B cell (primary cell): Measurements from ENCODE around the gene ESR1. TPM values are rescaled to one million over a fixed set of nuclear protein-coding genes. Genes with fewer than 3 reads are reported as not detected.

Experiments used
- ATAC-seq: fragments of 200-7000 bp; cut with Tn5 transposase; one replicate; pipeline ENCODE4 v1.10.0; 2021; ENCODE audit warnings: low read depth, mild to moderate bottlenecking, moderate number of reproducible peaks, moderate library complexity
- CTCF ChIA-PET: fragments of 350-600 bp; sonication (Branson Sonifier 250); formaldehyde crosslinking; loops from one replicate; lab custom pipeline; 2021; ENCODE audit warnings: antibody characterized with exemption, inconsistent platforms; lab: Charles Lee
- POLR2A ChIA-PET: fragments of 350-600 bp; sonication (Branson Sonifier 250); formaldehyde crosslinking; loops from one replicate; lab custom pipeline; 2021; ENCODE audit warnings: antibody characterized with exemption; lab: Charles Lee
- DNase-seq: peaks from one replicate; pipeline ENCODE4 v3.0.0; 2013
- H2AFZ ChIP-seq: 2 replicates; pipeline ENCODE4 v1.6.1; 2012; ENCODE audit warnings: mild to moderate bottlenecking, low read depth, low read length; ENCODE audit not compliant: insufficient read depth, poor library complexity, severe bottlenecking
- H3K27ac ChIP-seq, 2 donors: 1 replicate in 1 of 2; 2 replicates in 1 of 2; pipeline ENCODE4 v1.5.1; 2012 to 2013; ENCODE audit warnings: low read length in 2 of 2, mild to moderate bottlenecking in 2 of 2, moderate library complexity in 1 of 2
- H3K27me3 ChIP-seq, 4 experiments: fragments of 200-600 bp in 1 of 4; sonication (generic) in 1 of 4; replicated peaks in 1 of 4; 1 replicate in 2 of 4; 2 replicates in 2 of 4; pipeline versions ENCODE4 v1.6.1 to v1.7.0; 2013 to 2016; ENCODE audit warnings: low read length in 3 of 4, mild to moderate bottlenecking in 2 of 4, mixed read lengths in 1 of 4, moderate library complexity in 1 of 4; ENCODE audit not compliant: insufficient read depth in 4 of 4, control insufficient read depth in 3 of 4; ENCODE audit errors: control extremely low read depth in 1 of 4
- H3K36me3 ChIP-seq, 2 experiments: replicated peaks in 1 of 2; 1 replicate in 1 of 2; 2 replicates in 1 of 2; pipeline versions ENCODE4 v1.6.1 to v1.7.1; 2013; ENCODE audit warnings: low read length in 1 of 2; ENCODE audit not compliant: insufficient read depth in 2 of 2, control insufficient read depth in 1 of 2; ENCODE audit errors: control extremely low read depth in 1 of 2, extremely low read depth in 1 of 2
- H3K4me1 ChIP-seq, 2 donors: fragments of 200-600 bp in 1 of 2; sonication (generic) in 1 of 2; 1 replicate in 1 of 2; 2 replicates in 1 of 2; pipeline versions ENCODE4 v1.5.1 to v1.6.1; 2013 to 2017; ENCODE audit warnings: low read length in 2 of 2; ENCODE audit not compliant: control insufficient read depth in 2 of 2, insufficient read depth in 2 of 2
- H3K4me2 ChIP-seq: replicated peaks from 2 replicates; pipeline ENCODE3; 2012; ENCODE audit warnings: mild to moderate bottlenecking, low read depth, low read length; ENCODE audit not compliant: poor library complexity, severe bottlenecking
- H3K4me3 ChIP-seq, 5 experiments: fragments of 200-600 bp in 1 of 5; sonication (generic) in 1 of 5; 1 replicate in 3 of 5; 2 replicates in 2 of 5; pipeline versions ENCODE4 v1.5.1 to v1.7.0; 2011 to 2016; ENCODE audit warnings: low read length in 4 of 5, mild to moderate bottlenecking in 4 of 5, low read depth in 2 of 5, control low read depth in 1 of 5, moderate library complexity in 1 of 5; ENCODE audit not compliant: insufficient read depth in 1 of 5; ENCODE audit errors: control extremely low read depth in 1 of 5, extremely low read depth in 1 of 5
- H3K79me2 ChIP-seq: fragments of 200-600 bp; sonication (generic); one replicate; pipeline ENCODE4 v1.6.0; 2016; ENCODE audit warnings: low read length; ENCODE audit not compliant: control insufficient read depth, insufficient read depth
- H3K9ac ChIP-seq: fragments of 200-600 bp; sonication (generic); 2 replicates; pipeline ENCODE4 v1.6.1; 2017; ENCODE audit warnings: mild to moderate bottlenecking, low read length, moderate library complexity
- H3K9me3 ChIP-seq, 3 donors: one replicate each; pipeline versions ENCODE4 v1.6.1 to v1.7.1; 2013; ENCODE audit warnings: low read length in 2 of 3; ENCODE audit not compliant: control insufficient read depth in 2 of 3, insufficient read depth in 1 of 3; ENCODE audit errors: control extremely low read depth in 1 of 3
- H4K20me1 ChIP-seq: 2 replicates; pipeline ENCODE4 v1.6.0; 2012; ENCODE audit warnings: mild to moderate bottlenecking, low read length; ENCODE audit not compliant: insufficient read depth, control insufficient read depth, poor library complexity, severe bottlenecking
- H3K27ac Mint-ChIP-seq: one replicate; pipeline ENCODE4 v1.8.0; 2021; ENCODE audit warnings: mixed read lengths
- H3K27me3 Mint-ChIP-seq: one replicate; pipeline ENCODE4 v1.8.0; 2021; ENCODE audit warnings: mixed read lengths
- H3K4me1 Mint-ChIP-seq: one replicate; pipeline ENCODE4 v1.8.0; 2021; ENCODE audit warnings: mixed read lengths
- H3K4me3 Mint-ChIP-seq: one replicate; pipeline ENCODE4 v1.8.0; 2021; ENCODE audit warnings: mixed read lengths
- H3K9me3 Mint-ChIP-seq: one replicate; pipeline ENCODE4 v1.8.0; 2022; ENCODE audit warnings: mixed read lengths; ENCODE audit not compliant: insufficient read depth
- CTCF ChIP-seq: fragments of 200-600 bp; IDR thresholded peaks from one replicate; pipeline ENCODE4 v1.8.0; 2022; ENCODE audit warnings: antibody characterized with exemption, mild to moderate bottlenecking
- EZH2 ChIP-seq: IDR thresholded peaks from 2 replicates; pipeline ENCODE4 v1.6.1; 2012; ENCODE audit warnings: borderline replicate concordance, low read depth, mild to moderate bottlenecking, moderate library complexity, low read length; ENCODE audit not compliant: insufficient read depth, poor library complexity, severe bottlenecking
- WGBS: methylation state at CpG from one replicate; pipeline ENCODE4 v1.1.5; 2013; ENCODE audit warnings: missing lambda C conversion rate; ENCODE audit not compliant: insufficient coverage; 5-methylcytosine and 5-hydroxymethylcytosine counted together
- intact Hi-C: fragments of 100-400 bp; cut with micrococcal nuclease; formaldehyde crosslinking; loops from one replicate; pipeline ENCODE4 v1.10.0; 2022
- polyA plus RNA-seq: library from polyadenylated mRNA; depleted of rRNA; stranded (reverse); fragments of >200 nt; gene quantifications from 2 replicates; pipeline ENCODE4 v1.2.3, GENCODE V29; 2012
- total RNA-seq, 2 donors: library from RNA; stranded (reverse); fragments of 120-200 nt in 1 of 2; gene quantifications; 1 replicate in 1 of 2; 2 replicates in 1 of 2; pipeline versions ENCODE4 v1.2.3 to v1.2.4, GENCODE V29; 2013 to 2022

The ESR1 gene
- total and polyA plus RNA-seq, 2 donors (not counting 1 experiment from before 2014, with no cell fraction given), result 0.46 to 5.9 TPM

GRCh38 chr6:151869345-151869744 lies 61.9 kb downstream of the ESR1 start:
- no peak for DNase-seq
- H3K27ac Mint-ChIP-seq, result no peak overlapping the region
- H3K4me3 Mint-ChIP-seq, result no peak overlapping the region
- WGBS, result 100% methylated on average over 1 of the region's 1 CpG
- no peak for ATAC-seq
- intact Hi-C loops, result no loop called here
- no peak for TF ChIP-seq EZH2
- TF ChIP-seq CTCF, result no peak
- no peaks in the 10 kb centered on the region for H3K27me3 Mint-ChIP-seq
- Histone ChIP-seq H3K36me3 (no peaks in the 10 kb centered on the region), H3K4me3 (no peak overlapping the region), H3K27me3 (no peaks in the 10 kb centered on the region), H3K27ac (no peak overlapping the region), H3K9ac (no peak overlapping the region), H3K9me3 (peaks cover 0 to 2% (median 0%) of the 10 kb centered on the region in 3 donors), H3K4me2 (no peak overlapping the region), H2AFZ (no peak overlapping the region), H4K20me1 (no peaks in the 10 kb centered on the region), H3K4me1 (no peaks in the 10 kb centered on the region), H3K79me2 (no peaks in the 10 kb centered on the region)
- ChIA-PET CTCF (no interaction called here), POLR2A (no interaction called here)
- H3K9me3 Mint-ChIP-seq, result peaks cover 6% of the 10 kb centered on the region
- peaks cover 9% of the 10 kb centered on the region for H3K4me1 Mint-ChIP-seq

GRCh38 chr6:151869787-151870186 lies 62.3 kb downstream of the ESR1 start:
- Histone ChIP-seq H3K4me2 (no peak overlapping the region), H4K20me1 (no peaks in the 10 kb centered on the region), H3K4me3 (no peak overlapping the region), H2AFZ (no peak overlapping the region), H3K9me3 (peaks cover 0 to 2% (median 0%) of the 10 kb centered on the region in 3 donors), H3K36me3 (no peaks in the 10 kb centered on the region), H3K27me3 (no peaks in the 10 kb centered on the region), H3K4me1 (no peaks in the 10 kb centered on the region), H3K27ac (no peak overlapping the region), H3K79me2 (no peaks in the 10 kb centered on the region), H3K9ac (no peak overlapping the region)
- DNase-seq (no peak), ATAC-seq (no peak)
- POLR2A ChIA-PET, result no interaction called here
- H3K27me3 Mint-ChIP-seq, result no peaks in the 10 kb centered on the region
- H3K27ac Mint-ChIP-seq, result no peak overlapping the region
- H3K9me3 Mint-ChIP-seq, result peaks cover 6% of the 10 kb centered on the region
- peaks cover 9% of the 10 kb centered on the region for H3K4me1 Mint-ChIP-seq
- CTCF ChIA-PET, result no interaction called here
- intact Hi-C loops, result no loop called here
- no peak overlapping the region for H3K4me3 Mint-ChIP-seq
- TF ChIP-seq EZH2 (no peak), CTCF (no peak)
- no CpG with 5 or more reads among the region's 1 CpG for WGBS
